GM12891 (cell line): ENCODE measurements around the gene STK17A.
A peak's percentile ranks its signal among the peaks of the same experiment; 100 is the strongest.

Experiments
- POLR2A ChIP-seq: IDR thresholded peaks from 2 replicates; pipeline ENCODE4 v1.6.1; 2011; ENCODE audit warnings: low read depth, low read length, control low read depth
- POLR2AphosphoS5 ChIP-seq: IDR thresholded peaks from 2 replicates; pipeline ENCODE4 v1.6.1; 2011; ENCODE audit warnings: low read depth, low read length, control low read depth
- TAF1 ChIP-seq: IDR thresholded peaks from 2 replicates; pipeline ENCODE4 v1.6.1; 2011; ENCODE audit warnings: low read depth, low read length, control low read depth

- TF ChIP-seq POLR2AphosphoS5 (no peak; the same call in 1 of the 2 replicates), POLR2A (peak; percentile 68; the same call in 1 of the 2 replicates), TAF1 (no peak; the same call in 1 of the 2 replicates)
These were observed 8.1 kb downstream of the STK17A start for GRCh38 chr7:43590862-43591557.
